ENCODE data around the gene TRIP12.
"Not testable (repeated sequence)": the region's sequence is repeated elsewhere in the genome, so short reads cannot be mapped to it uniquely, and the experiment has no call there.

Gene TRIP12

DNA sequence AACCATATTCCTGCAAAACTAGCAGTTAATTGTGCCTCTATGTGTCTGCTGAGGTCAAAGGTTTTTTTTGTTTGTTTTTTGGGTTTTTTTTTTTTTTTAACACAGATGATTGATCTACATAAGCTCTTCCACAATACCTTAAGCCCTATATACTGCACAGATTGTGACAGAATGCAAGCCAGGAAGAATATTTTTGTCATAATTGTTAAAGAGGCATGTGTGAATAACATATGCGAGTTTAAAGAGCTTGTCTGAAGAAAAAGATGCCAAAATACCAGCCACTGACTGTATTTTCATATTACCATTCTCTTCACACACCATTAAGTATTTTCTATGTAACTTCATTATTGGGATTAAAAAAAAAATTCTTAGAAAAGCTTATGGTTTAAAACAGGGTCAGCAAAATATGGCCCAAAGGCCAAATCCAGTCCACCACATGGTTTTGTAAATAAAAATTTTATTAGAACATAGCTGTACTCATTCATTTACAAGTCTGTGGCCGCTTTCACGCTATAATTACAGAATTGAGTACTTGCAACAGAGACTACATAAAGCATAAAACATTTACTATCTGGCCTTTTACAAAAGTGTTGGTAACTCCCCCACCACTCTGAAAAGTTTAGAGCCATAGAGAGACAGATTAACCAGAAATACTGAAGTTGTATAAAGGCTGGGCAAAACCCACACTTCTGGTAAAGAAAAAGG lies 89.9 kb downstream of the TRIP12 start:
- no peak for DNase-seq (ENCODE audit: low read depth)

DNA sequence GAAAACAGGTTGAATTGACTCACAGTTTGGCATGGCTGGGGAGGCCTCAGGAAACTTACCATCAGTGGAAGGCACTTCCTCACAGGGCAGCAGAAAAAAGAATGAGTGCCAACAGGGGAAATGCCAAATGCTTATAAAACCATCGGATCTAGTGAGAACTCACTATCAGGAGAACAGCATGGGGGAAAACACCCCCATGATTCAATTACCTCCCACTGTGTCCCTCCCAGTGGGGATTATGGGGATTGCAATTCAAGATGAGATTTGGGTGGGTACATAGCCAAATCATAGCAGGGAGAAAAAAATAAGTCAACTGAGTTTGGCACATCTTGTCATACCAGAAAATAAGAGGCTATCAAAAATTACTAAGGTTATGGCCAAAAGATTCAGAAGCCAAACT lies 96.3 kb downstream of the TRIP12 start:
- no peak for DNase-seq (ENCODE audit: low read depth)

GRCh38 chr2:229821316-229821715 lies 100.5 kb downstream of the TRIP12 start:
- no peak for DNase-seq (ENCODE audit: low read depth)

GRCh38 chr2:229818230-229818629 lies 103.6 kb downstream of the TRIP12 start:
- no peak for DNase-seq (ENCODE audit: low read depth)

- no peak for DNase-seq (ENCODE audit: low read depth)
Observed at GRCh38 chr2:229815858-229816257, 106.0 kb downstream of the TRIP12 start.

DNA sequence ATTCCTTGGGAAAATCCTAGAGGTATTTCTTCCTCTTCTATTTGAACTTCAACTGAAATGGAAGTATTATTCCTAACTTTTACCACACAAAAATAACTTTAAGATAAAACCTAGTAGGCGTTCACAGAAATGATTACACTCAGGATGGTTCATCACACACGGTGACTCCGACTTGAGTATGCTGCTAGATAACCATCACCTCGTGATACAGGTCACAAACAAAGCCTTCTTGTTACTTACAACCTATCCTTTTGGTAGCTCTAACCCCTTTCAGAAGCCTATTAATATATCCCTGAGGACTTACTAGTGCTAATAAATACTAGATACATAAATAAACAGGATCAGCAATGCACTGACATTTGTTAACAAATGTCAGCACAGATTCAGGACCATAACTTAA lies 106.5 kb downstream of the TRIP12 start:
- no peak for DNase-seq (ENCODE audit: low read depth)

- DNase-seq (ENCODE audit: low read depth) = no peak
Observed at GRCh38 chr2:229810786-229811185, 111.0 kb downstream of the TRIP12 start.

- no peak for DNase-seq (ENCODE audit: low read depth)
Observed at GRCh38 chr2:229805559-229805958, 116.2 kb downstream of the TRIP12 start.

DNA sequence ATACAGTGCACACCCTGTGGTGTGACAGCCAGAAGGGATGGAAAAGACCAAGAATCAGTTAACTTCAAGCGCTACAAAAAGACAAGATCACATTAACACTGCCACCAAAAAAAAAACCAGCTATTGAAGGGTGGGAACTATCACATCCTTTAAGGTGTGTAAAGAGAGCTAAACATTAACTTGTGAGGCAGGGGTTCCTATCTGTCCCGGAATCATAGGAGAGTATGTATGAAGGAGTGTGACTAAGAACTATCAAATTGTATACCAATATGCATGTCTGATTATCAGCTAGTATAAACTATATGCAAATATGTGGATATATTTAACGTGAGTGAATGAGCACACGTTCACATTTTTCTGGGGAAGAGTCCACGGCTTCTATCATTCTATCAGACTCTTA lies 119.0 kb downstream of the TRIP12 start:
- DNase-seq (ENCODE audit: low read depth) = no peak

DNA sequence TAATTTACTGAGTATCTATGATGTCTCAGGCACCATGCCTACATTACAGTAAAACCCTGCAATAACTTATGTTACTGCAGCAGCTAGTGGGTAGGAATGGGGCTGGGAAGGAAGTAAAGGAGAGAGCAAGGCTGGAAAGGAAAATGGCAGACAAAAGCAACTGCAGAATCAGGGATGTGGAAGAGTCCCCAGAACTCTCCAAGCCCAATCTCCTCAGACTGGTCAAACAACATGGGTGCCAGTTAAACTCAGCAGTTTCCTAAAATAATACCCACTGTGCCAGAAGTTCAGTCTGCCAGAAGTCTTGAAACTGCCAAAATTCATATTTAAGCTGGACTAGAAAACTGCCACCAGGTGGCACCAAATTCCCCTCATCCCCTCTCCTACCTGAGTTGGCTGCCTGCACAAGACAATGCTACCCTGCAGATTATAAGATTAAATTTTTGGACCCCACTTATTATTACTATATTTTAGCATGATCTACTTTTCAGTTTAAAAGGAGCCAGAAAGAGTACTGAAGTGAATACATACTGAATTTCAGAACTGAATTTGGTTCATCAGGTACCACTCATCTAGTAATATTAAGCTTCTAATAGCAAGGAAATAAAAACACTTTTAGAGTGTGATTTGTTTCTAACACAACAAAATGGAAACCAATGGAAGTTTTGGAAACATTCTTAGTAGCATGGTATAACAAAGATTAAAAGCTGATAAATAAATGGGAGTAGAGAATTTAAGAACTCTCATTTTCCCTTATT lies 120.6 kb downstream of the TRIP12 start:
- peak; percentile 25 for DNase-seq (ENCODE audit: low read depth)

GRCh38 chr2:229798446-229799155 lies 123.2 kb downstream of the TRIP12 start:
- DNase-seq (ENCODE audit: low read depth) = no peak

DNA sequence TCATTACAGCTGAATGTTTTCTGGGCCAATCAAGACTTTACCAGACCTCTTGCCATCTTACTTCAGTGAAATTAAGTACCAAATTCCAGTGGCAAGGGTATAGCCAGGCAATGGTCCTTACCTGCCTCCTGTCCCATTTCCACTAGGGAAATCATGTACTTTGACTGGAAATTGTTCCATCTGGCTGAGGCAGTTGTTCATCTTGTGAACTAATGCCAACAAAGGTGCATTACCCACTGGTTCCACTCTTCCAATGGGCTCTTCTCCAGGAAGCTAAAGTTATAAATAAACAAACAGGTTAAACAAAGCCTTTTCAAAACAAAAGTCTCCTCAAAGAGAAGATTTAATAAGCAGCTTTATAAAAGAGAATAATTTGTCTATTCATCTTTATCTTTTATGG lies 126.8 kb downstream of the TRIP12 start:
- no peak for DNase-seq (ENCODE audit: low read depth)

DNA sequence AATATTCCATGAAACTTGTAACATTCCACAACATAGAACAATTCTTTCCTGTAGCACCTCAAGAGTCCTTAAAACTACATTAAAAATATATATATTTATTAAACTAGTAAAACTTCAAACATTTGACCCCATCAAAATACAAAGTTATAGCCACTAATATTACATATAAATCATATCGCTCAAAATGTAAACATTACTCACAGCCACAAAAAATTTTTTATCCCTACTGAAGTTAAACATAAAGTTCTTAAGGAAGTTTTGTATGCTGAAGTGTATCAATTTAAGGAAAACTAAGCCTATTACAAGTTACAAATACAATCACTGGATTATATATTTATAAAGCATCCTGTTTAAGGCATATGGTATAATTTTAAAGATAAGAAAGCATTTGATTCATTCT lies 127.2 kb downstream of the TRIP12 start:
- DNase-seq (ENCODE audit: low read depth) = no peak

DNA sequence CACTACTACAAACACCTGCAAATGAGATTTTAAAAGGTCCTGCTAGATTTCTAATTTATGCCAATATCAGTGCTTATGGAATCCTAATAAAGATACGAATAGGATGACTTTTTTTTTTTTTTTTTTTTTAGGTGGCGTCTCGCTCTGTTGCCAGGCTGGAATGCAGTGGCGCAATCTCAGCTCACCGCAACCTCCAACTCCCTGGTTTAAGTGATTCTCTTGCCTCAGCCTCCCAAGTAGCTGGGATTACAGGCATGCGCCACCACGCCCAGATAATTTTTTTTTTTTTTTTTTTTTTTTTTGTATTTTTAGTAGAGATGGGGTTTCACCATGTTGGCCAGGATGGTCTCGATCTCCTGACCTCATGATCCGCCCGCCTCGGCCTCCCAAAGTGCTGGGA lies 135.5 kb downstream of the TRIP12 start:
- DNase-seq (ENCODE audit: low read depth) = not testable (repeated sequence)

DNA sequence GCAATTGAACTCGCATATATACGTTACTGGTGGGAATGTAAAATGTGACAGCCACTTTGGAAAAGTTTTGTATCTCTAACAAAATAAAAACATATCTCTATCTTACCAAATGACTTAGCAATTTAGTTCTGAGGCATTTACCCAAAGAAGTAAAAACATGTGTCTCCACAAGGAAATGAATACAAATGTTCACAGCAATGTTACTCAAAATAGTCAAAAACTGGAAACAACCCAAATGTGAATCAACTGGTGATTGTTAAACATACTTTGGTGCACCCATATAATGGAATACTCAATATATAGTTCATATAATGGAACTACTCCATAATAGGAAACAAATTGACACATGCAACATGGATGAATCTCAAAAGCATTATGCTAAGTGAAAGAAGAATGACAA lies 137.0 kb downstream of the TRIP12 start:
- no peak for DNase-seq (ENCODE audit: low read depth)

DNA sequence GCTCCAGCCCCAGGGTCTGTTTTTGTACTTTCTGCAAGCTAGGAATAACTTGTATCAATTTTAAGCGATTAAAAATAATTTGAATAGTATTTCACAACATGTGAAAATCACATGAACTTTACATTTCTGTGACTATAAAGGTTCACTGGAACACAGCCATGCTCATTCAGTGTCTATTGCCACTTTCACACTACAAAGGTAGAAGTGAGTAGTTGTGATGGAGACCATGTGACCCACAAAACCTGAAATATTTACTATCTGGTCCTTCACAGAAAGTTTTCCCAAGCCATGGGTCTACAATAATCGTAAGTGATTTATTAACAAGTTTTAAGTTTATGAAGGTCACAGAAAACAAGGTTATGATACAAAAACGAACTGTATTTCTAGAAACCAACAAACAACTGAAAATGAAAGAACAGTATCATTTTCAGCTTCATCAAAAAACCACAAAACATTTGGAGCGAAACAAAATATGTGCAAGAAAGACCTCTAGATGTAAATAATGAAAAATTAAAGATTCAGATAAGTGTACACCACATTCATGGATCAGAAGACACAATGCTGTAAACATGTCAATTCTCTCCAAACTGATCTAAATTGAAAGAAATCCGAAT lies 138.6 kb downstream of the TRIP12 start:
- DNase-seq (ENCODE audit: low read depth) = no peak

GRCh38 chr2:229780856-229781773 lies 140.7 kb downstream of the TRIP12 start:
- no peak for DNase-seq (ENCODE audit: low read depth)

GRCh38 chr2:229779650-229780049 lies 142.2 kb downstream of the TRIP12 start:
- DNase-seq (ENCODE audit: low read depth) = no peak

DNA sequence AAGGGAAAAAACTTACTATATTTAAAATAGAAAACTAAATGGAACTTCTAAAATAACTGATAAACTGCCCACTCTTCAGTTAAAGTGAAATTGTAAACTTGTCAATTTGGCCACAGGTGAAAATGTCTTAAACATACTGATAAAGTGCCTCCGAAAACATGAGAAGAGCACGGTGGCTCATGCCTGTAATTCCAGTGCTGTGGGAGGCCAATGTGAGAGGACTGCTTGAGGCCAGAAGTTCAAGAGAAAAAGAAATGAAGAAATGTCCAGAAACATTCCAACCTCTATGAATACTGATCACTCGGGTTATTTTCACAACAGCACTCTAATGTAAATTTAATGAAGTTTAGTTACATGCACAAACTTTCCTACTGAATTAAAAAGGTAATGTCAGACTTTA lies 144.1 kb downstream of the TRIP12 start:
- DNase-seq (ENCODE audit: low read depth) = no peak

GRCh38 chr2:229775614-229776313 lies 146.0 kb downstream of the TRIP12 start:
- DNase-seq (ENCODE audit: low read depth) = no peak

DNA sequence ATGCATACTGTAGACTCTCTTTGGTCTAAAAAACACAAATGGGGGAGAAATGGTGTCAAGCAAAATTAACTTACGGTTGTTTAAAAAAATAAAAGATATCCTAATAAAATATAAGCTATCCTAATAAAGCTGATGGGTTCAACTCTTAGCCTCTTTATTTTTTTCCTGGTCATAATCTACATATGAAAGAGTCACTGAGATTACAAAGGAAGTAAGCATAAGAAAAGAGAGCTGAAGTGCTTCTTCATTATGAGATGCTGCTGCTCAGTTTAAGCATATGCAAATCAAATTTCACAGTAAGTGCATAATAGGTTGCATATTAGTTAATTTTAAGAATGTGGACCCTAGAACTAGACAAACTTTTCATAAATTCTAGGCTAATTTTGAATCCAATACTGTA lies 147.6 kb downstream of the TRIP12 start:
- DNase-seq (ENCODE audit: low read depth) = no peak

Measured in stimulated activated CD8-positive, alpha-beta memory T cell treated with anti-CD3 and anti-CD28 coated beads, Interleukin-12 subunit alpha, Interleukin-12 subunit beta, amount 100 ng/mL, for 4 hours (primary cell).